GM21390 (cell line): Measurements from ENCODE around the gene IGFBP2.

ENCODE experiments used
- ATAC-seq: cut with Tn5 transposase; IDR thresholded peaks from one replicate; pipeline ENCODE4 v1.9.1; 2021; ENCODE audit not compliant: unreplicated experiment

Gene IGFBP2

GRCh38 chr2:216615298-216616082 is 17.7 kb upstream of the IGFBP2 start:
- ATAC-seq: no peak

GRCh38 chr2:216616083-216616678 is 17.0 kb upstream of the IGFBP2 start:
- no peak for ATAC-seq

GRCh38 chr2:216617159-216617815 is 15.9 kb upstream of the IGFBP2 start:
- no peak for ATAC-seq

- no peak for ATAC-seq
Observed at GRCh38 chr2:216618785-216619184, 14.4 kb upstream of the IGFBP2 start.

GRCh38 chr2:216619411-216620393 is 13.5 kb upstream of the IGFBP2 start:
- ATAC-seq: no peak

DNA sequence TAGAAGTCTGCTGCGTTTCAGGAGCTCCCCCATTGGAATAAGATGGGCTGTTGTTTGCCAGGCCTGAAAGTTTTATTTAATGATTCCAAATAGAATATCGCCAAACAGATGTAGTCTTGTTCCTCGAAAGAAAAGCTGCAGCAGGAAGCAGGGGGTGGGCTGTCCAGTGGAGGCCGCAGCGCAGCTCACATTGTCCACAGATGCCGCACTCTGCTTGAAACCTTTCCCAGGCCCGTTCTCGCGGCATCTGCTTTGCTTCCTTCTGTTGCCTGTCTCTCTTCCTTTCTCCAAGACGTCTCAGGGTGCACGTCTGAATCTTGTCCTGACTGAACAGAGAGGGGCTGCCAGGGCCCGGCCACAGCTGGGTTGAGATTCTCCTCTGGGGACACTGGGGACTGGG is 12.4 kb upstream of the IGFBP2 start:
- ATAC-seq: no peak

DNA sequence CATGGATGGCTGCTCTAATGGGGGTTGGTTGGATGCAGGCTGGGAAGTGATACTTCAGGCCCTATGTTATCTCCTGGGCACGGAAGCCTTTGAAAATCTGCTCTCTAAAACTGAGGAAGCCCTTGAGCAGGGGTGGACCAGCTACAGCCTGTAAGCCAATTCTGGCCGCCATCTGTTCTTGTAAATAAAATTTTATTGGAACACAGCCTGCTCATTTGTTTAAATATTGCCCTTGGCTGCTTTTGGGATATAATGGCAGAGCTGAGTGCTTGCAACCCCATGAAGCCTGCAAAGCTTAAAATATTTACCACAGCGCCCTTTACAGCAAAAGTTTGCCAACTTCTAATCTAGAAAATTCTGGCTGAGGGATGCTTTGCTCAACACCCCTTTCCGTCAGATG is 11.9 kb upstream of the IGFBP2 start:
- ATAC-seq: no peak

DNA sequence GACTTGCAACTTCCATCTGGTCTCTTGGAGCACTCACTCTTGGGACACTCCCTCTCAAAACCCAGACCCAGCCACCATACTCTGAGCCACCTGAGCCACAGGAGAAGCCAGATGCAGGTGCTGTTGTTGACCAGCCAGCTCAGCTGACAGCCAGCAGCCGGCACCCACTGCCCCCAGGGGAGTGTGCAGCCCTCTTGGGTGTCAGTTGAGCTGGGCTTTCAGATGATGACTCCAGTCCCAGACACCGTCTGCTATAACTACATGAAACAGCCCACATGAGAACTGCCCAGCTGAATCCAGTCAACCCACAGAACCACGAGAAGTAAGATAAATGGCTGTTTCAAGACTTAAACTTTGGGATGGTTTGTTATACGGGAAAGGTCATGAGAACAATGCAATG is 10.7 kb upstream of the IGFBP2 start:
- ATAC-seq: no peak

GRCh38 chr2:216624251-216624650 is 9.0 kb upstream of the IGFBP2 start:
- no peak for ATAC-seq

DNA sequence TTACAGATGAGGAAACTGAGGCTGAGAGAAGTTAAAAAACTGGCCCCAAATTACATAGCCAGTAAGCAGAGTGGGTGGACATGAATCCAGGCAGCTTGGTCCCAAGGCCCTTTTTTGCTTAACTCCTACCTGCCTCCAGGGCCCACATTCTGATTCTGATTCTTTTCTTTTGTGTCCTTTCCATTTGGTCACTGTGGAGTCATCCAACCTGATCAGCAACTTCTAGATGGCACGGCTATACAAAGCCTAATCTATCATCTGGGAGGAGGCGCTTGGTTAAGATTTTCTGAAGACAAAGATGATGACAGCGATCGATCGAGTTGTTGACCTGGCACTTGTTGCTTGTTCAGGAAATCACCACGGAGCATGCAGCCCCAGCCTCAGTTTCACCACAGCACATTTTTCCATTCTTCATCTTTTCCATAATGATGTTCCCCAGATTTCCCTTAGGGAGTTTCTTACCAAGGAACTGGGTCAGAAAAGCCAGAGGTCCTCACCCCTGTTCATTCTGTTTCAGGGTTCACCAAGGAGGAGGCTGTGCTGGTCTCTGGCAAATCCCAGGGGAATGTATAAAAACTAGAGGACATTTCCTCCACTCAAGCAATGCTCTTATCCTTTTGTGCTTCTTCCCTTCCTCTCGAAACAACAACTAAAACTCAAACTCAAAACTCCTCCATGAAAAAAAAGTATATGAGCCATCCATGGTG is 6.9 kb upstream of the IGFBP2 start:
- ATAC-seq: no peak

DNA sequence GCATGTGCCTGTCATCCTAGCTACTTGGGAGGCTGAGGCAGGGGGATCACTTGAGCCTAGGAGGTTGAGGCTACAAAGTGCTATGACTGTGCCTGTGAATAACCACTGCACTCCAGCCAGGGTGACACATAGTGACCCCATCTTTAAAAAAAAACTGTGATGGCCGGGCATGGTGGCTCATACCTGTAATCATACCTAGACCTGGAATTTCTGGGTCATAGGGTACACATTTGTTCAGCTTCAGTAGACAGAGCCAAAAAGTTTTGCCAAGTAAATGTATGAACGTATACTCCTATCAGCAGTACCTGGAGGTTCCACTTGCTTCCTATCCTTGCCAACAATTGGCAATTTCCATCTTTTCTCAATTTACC is 6.4 kb upstream of the IGFBP2 start:
- no peak for ATAC-seq

DNA sequence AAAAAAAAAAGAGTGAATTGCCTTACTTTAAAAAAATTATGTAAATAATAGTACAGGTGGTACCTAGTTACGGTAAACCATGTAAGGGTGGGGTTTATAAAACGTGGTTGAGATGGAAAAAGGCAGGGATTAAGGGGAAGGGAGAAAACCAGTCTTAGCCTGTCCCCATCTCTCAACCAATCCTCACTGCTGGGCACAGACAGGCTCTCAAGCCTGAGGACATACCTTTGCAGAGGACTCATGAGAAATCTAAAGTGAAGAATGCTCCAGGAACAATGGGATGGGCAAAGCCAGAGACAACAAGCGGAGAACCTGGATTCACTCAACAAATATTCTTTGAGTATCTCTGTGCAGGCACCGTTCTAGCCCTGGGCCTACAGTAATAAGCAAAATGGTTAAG is 3.4 kb upstream of the IGFBP2 start:
- no peak for ATAC-seq

DNA sequence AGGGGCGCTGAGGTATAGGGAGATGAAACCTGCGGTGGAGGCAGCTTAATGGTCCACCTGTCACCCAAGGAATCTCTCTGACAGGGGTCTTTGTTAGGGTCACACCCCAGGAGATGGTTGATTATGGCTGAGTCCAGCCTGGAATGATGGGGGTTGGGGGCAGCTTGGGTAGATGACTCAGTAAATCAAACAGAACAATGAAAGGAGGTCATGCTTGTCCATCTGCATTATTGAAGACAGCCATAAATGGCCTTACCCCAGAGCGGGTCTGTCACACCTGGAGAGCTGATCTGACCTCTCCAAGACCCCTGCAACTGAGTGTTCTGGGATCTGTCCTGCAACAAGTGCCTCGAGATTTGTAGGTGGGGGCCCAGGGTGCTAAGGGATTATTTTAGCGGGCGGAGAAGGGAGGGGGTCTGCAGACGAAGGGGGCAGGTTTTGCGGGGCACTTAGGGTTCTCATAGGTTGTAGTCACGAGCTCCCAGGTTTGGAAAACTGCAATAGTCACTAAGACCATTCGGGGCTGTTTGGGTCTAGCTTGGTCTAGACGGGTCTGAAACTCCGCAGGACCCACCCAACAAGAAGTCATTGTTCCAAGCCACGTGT is 771 bp upstream of the IGFBP2 start:
- no peak for ATAC-seq

- no peak for ATAC-seq
Observed at GRCh38 chr2:216633616-216634369, 573 bp downstream of the IGFBP2 start.

GRCh38 chr2:216634370-216635148 is 1.3 kb downstream of the IGFBP2 start:
- no peak for ATAC-seq

- ATAC-seq: no peak
Observed at GRCh38 chr2:216635171-216635570, 2.0 kb downstream of the IGFBP2 start.

- no peak for ATAC-seq
Observed at GRCh38 chr2:216635701-216636550, 2.7 kb downstream of the IGFBP2 start.
